NCI-H2029 treated with DMSO at 0.1 percent for 48 hours (cell line): Measurements from ENCODE around the gene ITGA2B.
"Not testable (repeated sequence)": the region's sequence is repeated elsewhere in the genome, so short reads cannot be mapped to it uniquely, and the experiment has no call there.

ENCODE experiments used
- DNase-seq: peaks from one replicate; lab custom pipeline; 2025; lab: John Stamatoyannopoulos, UW

ITGA2B gene

DNA sequence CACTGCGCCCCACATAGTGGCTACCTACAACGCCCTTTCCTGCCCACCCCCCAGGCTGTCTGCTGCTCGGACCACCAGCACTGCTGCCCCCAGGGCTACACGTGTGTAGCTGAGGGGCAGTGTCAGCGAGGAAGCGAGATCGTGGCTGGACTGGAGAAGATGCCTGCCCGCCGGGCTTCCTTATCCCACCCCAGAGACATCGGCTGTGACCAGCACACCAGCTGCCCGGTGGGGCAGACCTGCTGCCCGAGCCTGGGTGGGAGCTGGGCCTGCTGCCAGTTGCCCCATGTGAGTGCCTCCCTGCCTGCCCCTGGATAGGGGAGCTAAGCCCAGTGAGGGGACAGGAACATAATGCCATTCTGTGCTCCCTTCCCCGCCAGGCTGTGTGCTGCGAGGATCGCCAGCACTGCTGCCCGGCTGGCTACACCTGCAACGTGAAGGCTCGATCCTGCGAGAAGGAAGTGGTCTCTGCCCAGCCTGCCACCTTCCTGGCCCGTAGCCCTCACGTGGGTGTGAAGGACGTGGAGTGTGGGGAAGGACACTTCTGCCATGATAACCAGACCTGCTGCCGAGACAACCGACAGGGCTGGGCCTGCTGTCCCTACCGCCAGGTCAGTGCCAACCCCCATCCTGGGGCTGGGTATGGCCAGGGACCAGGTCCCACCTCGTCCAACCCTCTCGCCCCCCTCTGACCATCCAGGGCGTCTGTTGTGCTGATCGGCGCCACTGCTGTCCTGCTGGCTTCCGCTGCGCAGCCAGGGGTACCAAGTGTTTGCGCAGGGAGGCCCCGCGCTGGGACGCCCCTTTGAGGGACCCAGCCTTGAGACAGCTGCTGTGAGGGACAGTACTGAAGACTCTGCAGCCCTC is 37.3 kb downstream of the ITGA2B start:
- DNase-seq = no peak

DNA sequence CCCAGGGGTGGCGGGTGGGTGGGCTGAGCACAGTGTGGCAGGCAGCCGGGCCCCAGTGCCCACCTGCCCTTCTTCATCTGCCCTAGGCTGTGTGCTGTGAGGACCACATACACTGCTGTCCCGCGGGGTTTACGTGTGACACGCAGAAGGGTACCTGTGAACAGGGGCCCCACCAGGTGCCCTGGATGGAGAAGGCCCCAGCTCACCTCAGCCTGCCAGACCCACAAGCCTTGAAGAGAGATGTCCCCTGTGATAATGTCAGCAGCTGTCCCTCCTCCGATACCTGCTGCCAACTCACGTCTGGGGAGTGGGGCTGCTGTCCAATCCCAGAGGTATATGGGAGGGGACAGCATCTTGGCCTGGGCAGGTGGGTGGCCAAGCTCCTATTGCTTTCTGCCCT is 38.0 kb downstream of the ITGA2B start:
- no peak for DNase-seq

DNA sequence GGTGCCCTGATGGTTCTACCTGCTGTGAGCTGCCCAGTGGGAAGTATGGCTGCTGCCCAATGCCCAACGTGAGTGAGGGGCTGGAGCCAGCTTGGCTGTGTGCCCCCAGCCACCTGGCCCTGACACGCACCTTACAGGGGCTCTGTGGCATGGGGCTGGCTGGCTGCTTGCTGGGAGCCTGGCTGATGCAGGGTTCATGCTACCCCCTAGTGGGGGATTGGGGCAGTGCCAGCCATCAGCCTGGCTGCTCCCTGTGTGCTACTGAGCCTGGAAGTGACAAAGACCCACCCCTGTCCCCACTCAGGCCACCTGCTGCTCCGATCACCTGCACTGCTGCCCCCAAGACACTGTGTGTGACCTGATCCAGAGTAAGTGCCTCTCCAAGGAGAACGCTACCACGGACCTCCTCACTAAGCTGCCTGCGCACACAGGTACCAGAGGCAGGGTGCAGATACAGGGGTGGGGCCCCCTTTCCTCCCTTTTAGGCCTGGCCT is 38.7 kb downstream of the ITGA2B start:
- DNase-seq = no peak

DNA sequence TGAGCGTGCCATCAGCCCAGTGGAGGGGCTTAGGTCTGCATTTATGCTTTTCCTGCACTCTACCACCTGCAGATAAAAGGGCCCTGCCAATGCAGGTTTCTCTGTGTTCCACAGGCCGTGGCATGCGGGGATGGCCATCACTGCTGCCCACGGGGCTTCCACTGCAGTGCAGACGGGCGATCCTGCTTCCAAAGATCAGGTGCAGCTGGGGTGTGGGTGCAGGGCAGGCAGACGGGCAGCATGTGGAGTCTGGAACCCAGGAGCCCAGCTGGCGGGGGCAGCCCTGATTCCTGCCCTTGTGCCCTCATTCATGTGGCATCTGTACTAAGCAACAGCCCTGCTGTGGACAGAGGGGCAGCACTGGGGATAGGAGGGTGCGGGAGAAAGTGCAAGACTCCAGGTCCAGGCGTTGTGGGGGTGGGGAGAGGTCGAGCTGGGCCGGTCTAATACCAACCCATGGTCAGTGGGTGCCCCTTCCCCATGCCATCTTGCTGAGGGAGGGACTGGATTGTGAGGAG is 39.8 kb downstream of the ITGA2B start:
- no peak for DNase-seq

DNA sequence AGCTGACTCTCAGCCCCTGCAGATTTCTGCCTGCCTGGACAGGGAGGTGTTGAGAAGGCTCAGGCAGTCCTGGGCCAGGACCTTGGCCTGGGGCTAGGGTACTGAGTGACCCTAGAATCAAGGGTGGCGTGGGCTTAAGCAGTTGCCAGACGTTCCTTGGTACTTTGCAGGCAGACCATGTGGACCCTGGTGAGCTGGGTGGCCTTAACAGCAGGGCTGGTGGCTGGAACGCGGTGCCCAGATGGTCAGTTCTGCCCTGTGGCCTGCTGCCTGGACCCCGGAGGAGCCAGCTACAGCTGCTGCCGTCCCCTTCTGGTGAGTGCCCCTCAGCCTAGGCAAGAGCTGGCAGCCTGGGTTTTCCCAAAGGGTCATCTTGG is 40.5 kb downstream of the ITGA2B start:
- DNase-seq = no peak

DNA sequence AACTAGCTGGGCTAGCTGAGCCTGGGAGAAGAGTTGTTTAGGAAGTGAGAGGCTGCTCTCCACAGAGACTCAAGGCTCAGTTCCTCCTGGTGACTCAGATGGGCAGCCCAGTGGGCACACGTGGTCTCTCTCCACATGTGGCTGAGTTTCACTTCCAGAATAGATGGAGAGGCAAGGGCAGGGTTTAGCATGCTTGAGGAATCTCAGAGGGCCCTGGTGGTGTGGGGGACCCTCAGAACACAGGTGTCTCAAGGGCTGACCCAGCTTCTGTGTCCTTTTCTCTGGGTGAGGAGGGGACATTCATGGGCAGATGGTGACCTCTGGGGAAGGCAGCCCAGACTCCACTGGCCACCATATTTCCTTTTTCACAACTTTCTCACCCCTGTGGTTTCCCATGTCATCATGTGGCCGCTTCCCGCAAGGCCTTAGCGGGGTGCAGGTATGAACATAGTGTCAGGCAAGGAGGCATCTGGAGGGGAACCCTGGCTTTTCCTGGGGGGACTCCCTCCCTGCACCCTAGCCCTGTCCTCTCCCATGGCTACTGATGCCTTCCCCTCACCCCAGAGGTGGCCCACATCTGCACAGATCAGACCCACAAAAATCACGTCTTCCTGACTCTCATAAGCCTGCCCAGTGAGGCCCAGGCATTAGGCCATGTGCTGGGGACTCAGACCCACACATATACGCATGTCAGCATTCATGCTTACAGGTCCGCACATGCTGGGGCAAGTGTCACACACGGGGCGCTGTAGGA is 41.0 kb downstream of the ITGA2B start:
- DNase-seq = no peak

DNA sequence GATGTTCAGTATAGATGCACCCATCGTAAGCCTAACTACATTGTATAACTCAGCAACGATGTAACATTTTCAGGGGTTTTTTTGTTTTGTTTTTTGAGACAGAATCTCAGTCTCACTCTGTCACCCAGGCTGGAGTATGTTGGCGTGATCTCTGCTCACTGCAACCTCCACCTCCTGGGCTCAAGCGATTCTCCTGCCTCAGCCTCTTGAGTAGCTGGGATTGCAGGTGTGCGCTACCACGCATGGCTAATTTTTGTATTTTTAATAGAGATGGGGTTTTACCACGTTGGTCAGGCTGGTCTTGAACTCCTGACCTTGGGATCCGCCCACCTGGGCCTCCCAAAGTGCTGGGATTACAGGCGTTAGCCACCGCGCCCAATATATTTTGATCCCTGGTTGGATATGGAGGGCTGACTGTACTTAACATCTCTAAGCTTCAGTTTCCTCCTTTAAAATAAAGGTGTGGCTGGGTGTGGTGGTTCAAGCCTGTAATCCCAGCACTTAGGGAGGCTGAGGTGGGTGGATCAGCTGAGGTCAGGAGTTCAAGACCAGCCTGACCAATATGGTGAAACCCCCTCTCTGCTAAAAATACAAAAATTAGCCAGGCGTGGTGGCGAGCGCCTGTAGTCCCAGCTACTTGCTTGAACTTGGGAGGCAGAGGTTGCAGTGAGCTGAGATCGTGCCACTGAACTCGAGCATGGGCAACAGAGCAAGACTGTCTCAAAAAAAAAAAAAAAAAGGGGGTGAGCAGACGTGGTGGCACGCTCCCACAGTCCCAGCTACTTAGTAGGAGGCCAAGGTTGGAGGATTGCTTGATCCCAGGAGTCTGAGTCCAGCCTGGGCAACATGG is 42.0 kb downstream of the ITGA2B start:
- DNase-seq = not testable (repeated sequence)

DNA sequence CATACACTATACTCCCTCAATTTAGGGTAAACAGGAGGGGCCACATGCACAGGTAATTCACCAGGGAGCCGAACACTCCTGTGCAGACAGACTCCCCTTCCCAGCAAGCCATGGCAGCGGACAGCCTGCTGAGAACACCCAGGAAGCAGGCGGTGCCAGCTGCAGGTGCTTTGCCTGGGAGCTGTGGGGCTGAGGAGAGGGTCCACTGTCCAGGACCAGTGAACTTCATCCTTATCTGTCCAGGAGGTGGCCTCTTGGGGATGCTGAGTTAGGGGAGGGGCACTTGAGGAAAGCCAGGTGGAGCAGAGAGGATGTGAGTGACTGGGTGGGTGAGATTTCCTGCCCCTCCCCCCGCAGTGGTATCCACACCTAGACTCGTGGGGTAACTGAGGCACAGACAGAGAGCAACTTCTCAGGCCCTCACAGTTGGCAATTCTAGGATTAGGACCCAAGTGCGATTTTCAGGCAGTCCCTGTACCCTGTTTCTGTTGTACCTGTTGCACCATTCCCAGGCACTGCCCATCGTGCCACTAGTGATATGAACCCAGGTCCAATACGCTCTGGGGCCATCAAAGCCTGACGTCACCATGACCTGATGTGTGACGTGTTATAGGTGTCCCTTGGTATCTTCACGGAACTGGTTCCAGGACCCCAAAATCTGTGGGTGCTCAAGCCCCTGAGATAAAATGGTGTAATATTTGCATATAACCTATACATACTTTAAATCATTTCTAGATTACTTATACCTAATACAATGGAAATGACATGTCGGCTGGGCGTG is 43.2 kb downstream of the ITGA2B start:
- DNase-seq = no peak

DNA sequence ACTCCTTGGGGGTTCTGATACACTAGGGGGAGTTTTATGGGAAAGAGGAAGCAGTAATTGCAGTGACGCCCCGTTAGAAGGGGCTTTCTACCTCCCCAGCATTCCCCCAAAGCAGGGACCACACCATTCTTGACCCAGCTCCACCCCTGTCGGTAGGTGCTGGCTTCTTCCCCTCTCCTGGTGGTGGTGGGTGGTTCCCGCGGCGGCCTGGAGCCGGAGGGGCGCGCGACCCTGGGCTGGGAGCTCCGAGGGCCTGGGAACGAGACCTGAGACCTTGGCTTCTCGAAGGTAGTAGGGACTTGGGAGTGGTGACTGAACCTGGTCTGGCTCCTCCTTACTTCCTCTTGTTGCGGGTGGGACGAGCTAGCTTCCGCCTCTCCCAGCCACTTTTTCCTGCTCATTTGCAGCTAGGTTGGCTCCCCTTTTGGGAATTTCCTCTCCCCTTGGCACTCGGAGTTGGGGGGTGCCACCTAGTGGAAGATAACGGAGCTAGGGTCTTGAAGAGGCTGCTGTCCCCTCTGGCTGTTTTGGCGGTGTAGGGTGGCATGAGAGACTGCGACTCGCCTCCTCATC is 43.9 kb downstream of the ITGA2B start:
- DNase-seq = no peak

DNA sequence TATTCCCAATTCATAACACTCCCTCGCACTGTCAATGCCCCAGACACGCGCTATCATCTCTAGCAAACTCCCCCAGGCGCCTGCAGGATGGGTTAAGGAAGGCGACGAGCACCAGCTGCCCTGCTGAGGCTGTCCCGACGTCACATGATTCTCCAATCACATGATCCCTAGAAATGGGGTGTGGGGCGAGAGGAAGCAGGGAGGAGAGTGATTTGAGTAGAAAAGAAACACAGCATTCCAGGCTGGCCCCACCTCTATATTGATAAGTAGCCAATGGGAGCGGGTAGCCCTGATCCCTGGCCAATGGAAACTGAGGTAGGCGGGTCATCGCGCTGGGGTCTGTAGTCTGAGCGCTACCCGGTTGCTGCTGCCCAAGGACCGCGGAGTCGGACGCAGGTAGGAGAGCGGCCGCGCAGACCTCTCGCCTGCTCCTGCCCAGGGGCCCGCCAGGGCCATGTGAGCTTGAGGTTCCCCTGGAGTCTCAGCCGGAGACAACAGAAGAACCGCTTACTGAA is 44.5 kb downstream of the ITGA2B start, which contains the start of gene GRN:
GRN (plus strand) TSS at position 364 of the 515 bp plus-strand sequence. CDS start 3,863 bp downstream, outside the sequence.
- DNase-seq = peak; percentile 91

DNA sequence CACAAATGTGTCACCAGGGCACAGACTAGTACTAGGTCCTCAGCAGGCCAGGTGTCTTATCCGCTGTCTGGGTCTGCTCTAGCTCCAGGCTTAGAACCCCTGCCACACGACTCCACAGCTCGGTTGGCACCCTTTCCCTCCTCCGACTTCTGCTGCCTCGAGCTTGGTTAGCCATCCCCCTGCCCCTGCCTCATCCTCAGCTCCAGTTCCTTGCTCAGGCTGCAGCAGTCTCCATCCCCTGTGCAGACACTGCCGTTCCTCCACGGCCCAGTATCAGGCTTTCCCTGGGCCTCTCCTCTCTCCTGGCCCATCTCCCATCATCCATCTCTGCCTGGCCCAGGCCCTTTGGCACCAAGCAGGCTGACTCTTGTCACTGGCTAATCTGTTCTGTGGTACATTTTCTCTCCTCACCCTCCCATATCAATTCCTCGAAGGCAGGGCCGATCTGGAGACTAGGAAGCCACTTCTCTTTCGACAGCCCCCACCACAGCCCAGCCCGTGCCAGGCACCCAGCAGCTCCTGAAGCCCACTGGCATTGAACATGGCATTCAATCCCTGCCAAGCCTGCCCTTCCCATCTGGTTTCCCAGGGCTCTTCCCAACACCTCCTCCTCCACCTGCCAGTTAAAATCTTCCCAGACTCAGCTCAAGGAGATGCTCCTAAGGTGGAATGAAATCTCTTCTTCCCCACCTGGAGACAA is 45.8 kb downstream of the ITGA2B start:
- DNase-seq = no peak

DNA sequence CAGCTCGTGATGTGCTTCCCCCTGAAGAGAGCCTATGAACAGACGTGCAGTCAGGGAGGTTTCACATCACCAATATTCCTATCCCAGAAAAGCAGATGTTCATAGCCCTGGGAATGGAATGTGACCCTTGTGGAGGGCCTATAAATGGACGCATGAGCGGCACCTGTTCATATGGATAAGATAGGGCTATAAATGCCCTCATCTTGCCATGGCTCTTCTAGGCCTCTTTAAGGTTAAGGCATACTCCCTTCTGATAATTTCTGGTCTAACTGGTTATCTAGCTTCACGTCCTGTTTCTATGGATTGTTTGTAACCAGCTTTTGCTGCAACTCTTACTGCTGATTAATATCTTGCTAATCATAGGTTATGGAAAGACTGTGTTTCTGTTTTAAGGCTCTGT is 48.9 kb downstream of the ITGA2B start:
- DNase-seq = not testable (repeated sequence)

DNA sequence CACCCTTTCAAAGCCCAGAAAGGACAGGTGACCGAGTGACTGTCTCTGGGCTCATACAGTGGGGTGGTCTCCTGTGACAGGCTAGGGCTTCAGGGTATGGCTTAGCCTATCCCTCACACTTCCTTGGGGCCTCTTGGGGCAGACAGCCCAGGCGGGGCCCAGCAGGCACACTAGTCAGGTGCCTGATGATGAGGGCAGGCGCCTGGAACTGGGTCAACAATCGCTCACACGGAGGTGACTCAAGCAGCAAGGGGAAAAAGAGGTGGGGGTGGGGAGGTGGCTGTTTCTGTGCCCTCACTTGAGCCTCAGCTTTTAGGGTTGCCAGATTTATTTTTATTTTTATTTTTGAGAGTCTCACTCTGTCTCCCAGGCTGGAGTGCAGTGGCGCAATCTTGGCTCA is 50.7 kb downstream of the ITGA2B start:
- no peak for DNase-seq

DNA sequence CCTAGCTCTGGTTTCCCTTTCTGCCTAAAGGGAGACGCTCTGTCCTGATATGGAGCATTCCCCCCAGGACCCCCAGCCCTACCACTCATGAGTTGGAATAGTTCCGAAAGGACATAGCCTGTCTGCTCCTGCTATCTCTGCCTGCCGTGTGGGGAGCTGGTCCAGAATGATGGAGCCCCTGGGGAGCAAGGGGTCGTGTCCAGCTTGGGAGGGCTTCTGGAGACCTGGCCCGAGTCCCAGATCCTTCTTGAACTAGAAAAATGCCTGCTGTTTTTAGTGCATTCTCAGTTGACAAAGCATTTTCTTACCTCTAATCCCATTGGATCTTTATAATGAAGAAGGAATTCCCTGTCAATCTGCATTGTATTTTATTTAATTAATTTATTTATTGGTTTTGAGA is 53.5 kb downstream of the ITGA2B start:
- no peak for DNase-seq

DNA sequence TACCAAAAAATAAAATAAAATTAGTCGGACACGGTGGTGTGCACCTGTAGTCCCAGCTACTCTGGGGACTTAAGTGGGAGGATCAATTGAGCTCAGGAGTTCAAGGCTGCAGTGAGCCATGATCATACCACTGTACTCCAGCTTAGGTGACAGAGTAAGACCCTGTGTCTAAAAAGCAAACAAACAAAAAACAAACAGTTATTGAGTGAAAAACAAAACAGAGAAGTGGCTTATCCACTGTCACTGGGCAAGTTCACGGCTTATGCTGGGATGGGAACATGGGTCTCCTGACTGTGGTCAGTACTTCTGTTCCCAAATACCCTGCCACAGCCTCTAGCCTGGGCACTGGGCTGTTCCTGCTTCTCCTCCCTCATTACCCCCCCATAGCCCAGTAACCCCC is 53.9 kb downstream of the ITGA2B start:
- no peak for DNase-seq

DNA sequence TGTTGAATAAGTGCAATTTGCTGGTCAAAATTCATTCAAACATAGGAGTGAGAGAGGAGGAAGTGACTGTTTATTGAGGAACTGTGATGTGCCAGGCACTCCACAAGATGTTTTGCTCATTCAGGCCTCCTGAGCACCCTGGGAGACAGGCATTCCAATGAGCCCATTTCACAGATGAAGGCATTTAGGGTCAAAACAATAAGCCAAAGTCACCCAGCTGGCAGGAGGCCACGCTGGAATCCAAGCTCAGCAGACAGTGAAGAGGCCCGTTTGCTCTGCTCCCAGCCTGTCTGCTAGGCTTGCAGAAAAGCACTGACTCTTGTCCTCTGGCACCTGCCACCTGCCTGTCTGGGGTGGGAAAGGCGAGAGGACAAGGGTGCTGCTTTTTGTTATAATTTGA is 54.7 kb downstream of the ITGA2B start:
- DNase-seq = no peak

DNA sequence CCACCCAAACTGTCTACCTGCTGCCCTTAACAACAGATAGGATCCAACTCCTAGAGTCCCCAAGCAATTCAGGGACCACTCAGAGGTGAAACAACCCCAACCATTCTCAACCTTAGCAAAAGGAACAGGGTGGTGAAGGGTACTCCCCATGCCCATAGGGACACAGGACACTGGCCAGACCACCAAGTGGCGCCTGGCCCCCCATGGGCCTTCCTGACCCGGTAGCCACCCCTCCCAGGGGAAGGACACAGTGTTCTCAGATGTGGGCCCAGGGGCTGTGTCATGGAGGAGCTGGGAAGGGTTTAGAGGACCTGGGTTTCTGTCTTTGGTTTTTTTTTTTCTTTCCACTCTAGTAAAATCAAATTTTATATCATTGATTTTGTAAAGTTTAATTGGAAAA is 55.1 kb downstream of the ITGA2B start:
- DNase-seq = no peak

DNA sequence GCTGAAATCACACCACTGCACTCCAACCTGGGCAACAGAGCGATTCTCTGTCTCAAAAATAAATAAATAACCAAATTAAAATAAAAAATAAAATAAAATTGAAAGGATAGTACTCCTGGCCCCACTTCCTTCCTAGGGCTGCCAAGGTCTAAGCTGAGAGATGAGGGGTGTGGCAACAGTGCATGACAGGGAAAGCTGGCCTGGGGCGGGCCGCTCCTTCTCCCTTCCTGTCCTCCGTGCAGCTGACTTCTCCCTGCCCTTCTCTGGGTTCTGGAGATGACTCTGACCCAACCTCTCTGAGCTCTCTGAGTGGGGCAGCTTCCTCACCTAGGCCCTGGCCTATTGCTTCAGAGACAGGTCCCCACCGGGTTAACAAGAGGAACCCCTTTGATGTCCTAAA is 56.1 kb downstream of the ITGA2B start:
- no peak for DNase-seq

DNA sequence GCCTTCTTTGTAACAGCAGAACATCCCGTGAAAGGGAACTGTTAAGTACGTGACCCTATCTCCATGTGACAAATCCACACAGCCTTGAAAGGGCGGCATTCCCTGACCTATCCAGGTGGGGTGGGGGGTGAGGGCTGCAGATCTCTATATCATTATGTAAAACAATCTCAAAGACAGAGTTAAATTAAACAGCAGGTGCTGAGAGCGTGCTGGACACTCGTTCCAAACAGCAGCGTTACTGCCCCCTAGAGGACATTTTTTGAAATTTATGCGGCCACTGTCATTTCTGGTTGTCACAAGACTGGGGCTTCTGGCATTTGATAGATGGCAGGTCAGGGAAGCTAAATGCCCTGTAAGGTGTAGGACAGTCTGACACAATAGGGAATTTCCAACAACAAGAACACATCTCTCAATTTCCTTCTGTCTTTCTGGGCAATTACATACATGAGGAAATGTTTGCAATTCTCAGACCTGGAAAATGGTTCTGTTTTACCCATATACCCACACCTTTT is 58.1 kb downstream of the ITGA2B start:
- DNase-seq = peak; percentile 55

DNA sequence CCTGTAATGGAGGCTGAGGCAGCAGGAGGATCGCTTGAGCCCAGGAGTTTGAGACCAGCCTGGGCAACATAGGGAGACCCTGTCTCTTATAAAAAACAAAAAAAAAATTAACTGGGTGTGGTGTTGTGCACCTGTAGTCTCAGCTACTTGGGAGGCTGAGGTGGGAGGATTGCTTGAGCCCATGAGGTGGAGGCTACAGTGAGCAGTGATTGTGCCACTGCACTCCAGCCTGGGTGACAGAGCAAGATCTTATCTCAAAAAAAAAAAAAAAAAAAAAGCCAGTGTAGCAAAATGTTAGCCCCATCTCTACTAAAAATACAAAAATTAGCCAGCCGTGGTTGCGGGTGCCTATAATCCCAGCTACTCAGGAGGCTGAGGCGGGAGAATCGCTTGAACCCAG is 59.2 kb downstream of the ITGA2B start:
- not testable (repeated sequence) for DNase-seq
